ENCODE results near the gene LUM. TPM values are rescaled to one million over a fixed set of nuclear protein-coding genes. Genes with fewer than 3 reads are reported as not detected.

The LUM gene
- total RNA-seq, 4 donors from 2014 or later: 31.5 to 65.2 (median 49.9) TPM

DNA sequence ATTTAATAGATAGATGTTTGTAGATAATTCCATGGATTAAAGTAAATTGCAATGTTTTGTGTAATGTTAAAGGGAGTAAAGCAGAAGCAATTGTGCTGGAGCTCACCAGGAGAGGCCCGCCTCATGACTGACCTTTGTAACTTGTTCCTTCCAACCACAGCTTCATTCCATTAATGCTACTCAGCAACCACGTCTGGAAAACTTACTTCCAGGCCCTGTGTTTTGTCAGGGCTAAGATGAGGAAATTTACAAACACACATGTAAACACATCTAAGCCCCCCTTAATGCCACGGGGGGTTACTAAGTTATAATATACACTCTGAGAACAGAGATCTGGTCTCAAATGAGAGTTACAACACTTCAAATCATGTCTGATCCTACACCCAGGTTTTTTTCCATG, 12.4 kb downstream of the LUM start:
- peak overlapping the region in 1 of 4 donors; percentile 2 for H3K27ac ChIP-seq
- no peaks in the 10 kb centered on the region for H3K36me3 ChIP-seq
- no peaks in the 10 kb centered on the region for H3K9me3 ChIP-seq
- no peak overlapping the region for H3K4me3 ChIP-seq
- DNase-seq: peak in 1 of 3 donors; percentile 50
- H3K4me1 ChIP-seq: no peaks in the 10 kb centered on the region
- TF ChIP-seq CTCF (IDR thresholded peaks at IDR 0.05): no peak
- TF ChIP-seq POLR2A (IDR thresholded peaks at IDR 0.05): no peak
- H3K27me3 ChIP-seq: no peaks in the 10 kb centered on the region

GRCh38 chr12:91098461-91098860, 12.8 kb downstream of the LUM start:
- Histone ChIP-seq H3K9me3 (no peaks in the 10 kb centered on the region), H3K36me3 (no peaks in the 10 kb centered on the region), H3K27ac (peak overlapping the region in 1 of 4 donors; percentile 44), H3K27me3 (no peaks in the 10 kb centered on the region), H3K4me1 (no peaks in the 10 kb centered on the region), H3K4me3 (no peak overlapping the region)
- no peak for TF ChIP-seq POLR2A (IDR thresholded peaks at IDR 0.05)
- TF ChIP-seq CTCF (IDR thresholded peaks at IDR 0.05): no peak
- no peak for DNase-seq

DNA sequence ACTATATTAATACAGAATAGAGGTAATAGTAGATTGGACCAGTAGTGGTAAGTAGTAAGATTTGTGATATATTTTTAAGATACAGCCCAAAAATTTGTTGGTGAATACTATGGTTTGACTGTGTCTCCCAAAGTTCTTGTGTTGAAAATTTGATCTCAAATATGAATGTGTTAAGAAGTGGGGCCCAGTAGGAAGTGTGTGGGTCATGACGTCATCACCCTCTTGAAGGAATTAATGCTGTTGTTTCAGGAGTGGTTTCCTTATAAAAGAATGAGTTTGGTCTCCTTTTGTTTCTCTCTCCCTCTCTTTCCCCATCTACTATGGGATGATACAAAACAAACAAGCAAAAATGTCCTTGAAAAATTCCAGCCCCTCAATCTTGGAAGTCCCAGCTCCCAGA, 16.3 kb downstream of the LUM start:
- Histone ChIP-seq H3K4me1 (no peaks in the 10 kb centered on the region), H3K9me3 (no peaks in the 10 kb centered on the region), H3K36me3 (no peaks in the 10 kb centered on the region), H3K4me3 (no peak overlapping the region), H3K27me3 (no peaks in the 10 kb centered on the region), H3K27ac (no peak overlapping the region)
- TF ChIP-seq POLR2A (IDR thresholded peaks at IDR 0.05) (no peak), CTCF (IDR thresholded peaks at IDR 0.05) (no peak)
- no peak for DNase-seq

GRCh38 chr12:91094032-91094662, 17.1 kb downstream of the LUM start:
- H3K4me1 ChIP-seq: no peaks in the 10 kb centered on the region

GRCh38 chr12:91093341-91093740, 18.0 kb downstream of the LUM start:
- no peaks in the 10 kb centered on the region for H3K36me3 ChIP-seq
- no peaks in the 10 kb centered on the region for H3K4me1 ChIP-seq
- no peaks in the 10 kb centered on the region for H3K9me3 ChIP-seq
- H3K4me3 ChIP-seq: no peak overlapping the region
- TF ChIP-seq CTCF (IDR thresholded peaks at IDR 0.05) (no peak), POLR2A (IDR thresholded peaks at IDR 0.05) (no peak)
- H3K27ac ChIP-seq: no peak overlapping the region
- no peaks in the 10 kb centered on the region for H3K27me3 ChIP-seq
- no peak for DNase-seq

More at GRCh38 chr12:91094032-91094662, 17.1 kb downstream of the LUM start:
- Histone ChIP-seq H3K9me3 (no peaks in the 10 kb centered on the region), H3K36me3 (no peaks in the 10 kb centered on the region), H3K4me3 (no peak overlapping the region), H3K27ac (no peak overlapping the region), H3K27me3 (no peaks in the 10 kb centered on the region)
- TF ChIP-seq CTCF (IDR thresholded peaks at IDR 0.05) (no peak), POLR2A (IDR thresholded peaks at IDR 0.05) (no peak)
- no peak for DNase-seq
